Stimulated activated CD4-positive, alpha-beta T cell treated with anti-CD3 and anti-CD28 coated beads, Interleukin-12 subunit alpha, Interleukin-12 subunit beta, amount 100 ng/mL, for 48 hours (primary cell): ENCODE data around the gene NAALADL2.

ENCODE experiments used
- DNase-seq, 3 donors: peaks; one replicate each; pipeline ENCODE4 v3.0.0-alpha.2; 2020; ENCODE audit warnings: low read depth in 2 of 3, low spot score in 1 of 3

The NAALADL2 gene

DNA sequence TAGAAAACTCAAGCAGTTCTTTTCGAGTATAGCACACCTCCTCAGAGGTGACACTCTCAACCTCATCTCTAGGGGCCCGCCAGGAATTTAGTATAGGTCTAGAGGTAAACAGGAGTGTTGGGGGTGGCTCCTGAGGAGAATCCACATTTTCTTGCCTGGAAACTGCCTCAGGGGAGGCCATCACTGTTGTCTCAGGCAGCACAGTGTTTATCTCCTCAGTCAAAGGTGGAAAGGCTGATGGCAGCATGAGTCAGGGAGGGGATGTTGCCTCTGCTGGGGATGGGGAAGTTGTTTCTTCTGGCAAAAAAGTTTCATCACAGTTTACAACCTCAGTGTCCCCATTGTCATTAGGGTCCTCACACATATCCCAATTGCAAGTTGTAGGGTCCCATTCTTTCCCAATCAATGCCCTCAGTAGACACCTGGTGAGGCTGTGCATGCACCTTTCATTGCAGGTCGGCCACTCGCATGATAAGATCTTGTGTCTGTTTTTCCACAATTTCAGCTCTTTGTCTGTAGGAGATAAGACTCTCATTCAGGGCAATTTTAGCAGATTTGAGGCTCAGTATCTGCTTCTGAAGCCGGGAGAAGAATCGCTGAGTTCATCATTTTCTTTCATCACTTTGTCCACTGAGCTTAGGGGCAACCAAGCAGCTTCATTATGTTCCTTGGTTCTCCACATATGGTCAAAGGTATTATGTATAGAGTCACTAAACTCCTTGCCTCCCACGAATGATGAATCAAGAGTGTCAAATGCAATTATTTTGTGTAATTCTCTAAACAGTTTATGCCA lies 25.8 kb downstream of the NAALADL2 start:
- DNase-seq: no peak

GRCh38 chr3:174891524-174892203 lies 32.5 kb downstream of the NAALADL2 start:
- no peak for DNase-seq

- DNase-seq: no peak
Measured at GRCh38 chr3:174907027-174907426, 47.9 kb downstream of the NAALADL2 start.

GRCh38 chr3:174907628-174908407 lies 48.7 kb downstream of the NAALADL2 start:
- no peak for DNase-seq

GRCh38 chr3:174931473-174932353 lies 72.6 kb downstream of the NAALADL2 start:
- no peak for DNase-seq

DNA sequence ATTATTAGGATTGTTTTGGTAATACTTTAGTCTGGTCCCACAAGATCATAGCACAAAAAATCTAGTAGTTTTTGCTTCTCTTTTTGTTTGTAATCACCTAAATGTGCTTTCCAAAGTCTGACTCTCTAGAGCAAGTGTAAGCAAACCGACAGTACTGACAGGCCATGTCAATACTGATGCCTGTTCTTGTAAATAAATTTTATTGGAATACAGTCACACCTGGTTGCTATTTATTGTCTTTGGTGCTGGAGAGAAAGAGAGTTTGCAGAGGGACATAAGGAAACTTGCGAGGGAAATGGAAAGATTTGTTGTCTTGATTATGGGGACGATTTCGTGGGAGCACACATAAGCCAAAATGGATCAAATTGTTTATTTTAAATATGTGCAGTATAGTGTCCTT lies 77.5 kb downstream of the NAALADL2 start:
- no peak for DNase-seq

- DNase-seq: no peak
Measured at GRCh38 chr3:174937478-174937877, 78.3 kb downstream of the NAALADL2 start.

GRCh38 chr3:174938102-174938501 lies 79.0 kb downstream of the NAALADL2 start:
- no peak for DNase-seq

DNA sequence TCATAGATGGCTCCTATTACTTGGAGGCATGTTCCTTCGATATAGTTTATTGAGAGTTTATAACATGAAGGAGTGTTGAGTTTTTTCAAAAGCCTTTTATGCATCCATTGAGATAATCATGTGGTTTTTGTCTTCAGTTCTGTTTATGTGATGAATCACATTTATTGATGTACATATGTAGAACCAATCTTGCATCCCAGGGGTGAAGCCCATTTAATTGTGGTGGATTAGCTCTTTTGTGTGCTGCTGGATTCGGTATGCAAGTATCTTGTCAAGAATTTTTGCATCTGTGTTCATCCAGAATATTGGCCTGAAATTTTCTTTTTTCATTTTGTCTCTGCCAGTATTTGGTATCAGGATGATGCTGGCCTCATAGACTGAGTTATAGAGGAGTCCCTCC lies 81.0 kb downstream of the NAALADL2 start:
- no peak for DNase-seq

- DNase-seq: no peak
Measured at GRCh38 chr3:174945276-174945675, 86.1 kb downstream of the NAALADL2 start.

GRCh38 chr3:174945951-174946350 lies 86.8 kb downstream of the NAALADL2 start:
- no peak for DNase-seq

DNA sequence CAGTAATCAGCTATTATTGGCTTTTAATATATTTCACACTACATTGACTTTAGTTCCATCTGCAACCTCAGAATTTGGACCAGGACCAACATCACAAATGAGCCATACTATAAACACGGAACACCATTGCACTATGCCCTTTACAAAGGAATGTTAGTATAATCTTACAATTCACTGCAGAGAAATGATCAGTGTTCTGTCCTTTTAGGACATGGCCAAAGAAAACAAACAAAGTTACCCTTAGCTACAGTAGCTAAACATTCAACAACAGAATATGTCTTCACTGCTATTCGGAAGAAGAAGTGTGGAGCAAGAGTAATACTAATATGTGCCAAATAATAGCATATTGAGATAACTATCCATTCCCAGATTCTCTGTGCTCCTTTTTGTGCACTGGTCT lies 90.4 kb downstream of the NAALADL2 start:
- no peak for DNase-seq

GRCh38 chr3:174951034-174951433 lies 91.9 kb downstream of the NAALADL2 start:
- DNase-seq: no peak

DNA sequence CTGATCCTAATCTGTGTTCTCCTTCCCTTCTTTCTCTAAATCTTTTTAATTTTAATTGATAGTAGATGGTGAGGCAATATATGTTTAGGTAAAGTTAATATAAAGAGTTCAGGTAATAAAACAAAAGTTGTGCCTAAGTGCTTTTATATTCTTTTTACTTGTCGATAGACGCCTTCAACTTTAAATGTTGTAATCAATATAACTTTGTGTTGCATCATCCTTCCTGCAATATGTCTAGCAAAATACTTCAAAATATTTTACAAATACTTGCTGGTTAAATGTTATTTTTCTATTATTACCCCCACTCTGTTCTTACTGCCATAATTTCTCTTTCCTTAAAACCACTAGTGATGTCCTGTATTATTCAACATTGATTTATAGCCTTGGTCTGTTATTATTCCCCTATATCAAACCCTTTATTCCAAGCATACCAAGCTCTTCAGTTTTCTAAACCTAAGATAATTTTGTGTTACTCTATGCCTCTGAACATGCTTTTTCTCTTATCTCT lies 92.4 kb downstream of the NAALADL2 start:
- no peak for DNase-seq

GRCh38 chr3:174953068-174953467 lies 93.9 kb downstream of the NAALADL2 start:
- no peak for DNase-seq

DNA sequence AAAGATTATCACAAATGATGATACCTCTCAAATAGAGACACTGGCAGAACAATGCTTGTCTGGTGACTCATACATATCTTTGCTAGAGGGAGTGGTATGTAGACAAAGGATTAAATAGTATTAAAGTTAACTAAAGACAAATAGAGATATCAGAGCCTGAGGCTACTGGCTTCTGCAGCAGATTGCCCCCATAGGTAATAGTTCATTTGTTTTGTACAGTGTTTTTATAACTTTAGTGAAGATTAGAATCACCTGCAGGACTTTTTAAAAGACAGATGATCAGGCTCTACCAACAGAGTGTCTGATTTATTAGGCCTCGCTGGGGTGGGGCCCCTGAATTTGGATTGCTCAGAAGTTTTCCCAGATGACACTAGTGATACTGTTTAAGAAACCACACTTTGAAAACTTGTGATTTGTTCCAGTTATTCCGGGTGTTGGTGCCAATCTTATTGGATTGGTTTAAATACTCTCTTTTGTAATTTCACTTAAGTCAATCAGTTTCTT lies 96.4 kb downstream of the NAALADL2 start:
- DNase-seq: no peak

DNA sequence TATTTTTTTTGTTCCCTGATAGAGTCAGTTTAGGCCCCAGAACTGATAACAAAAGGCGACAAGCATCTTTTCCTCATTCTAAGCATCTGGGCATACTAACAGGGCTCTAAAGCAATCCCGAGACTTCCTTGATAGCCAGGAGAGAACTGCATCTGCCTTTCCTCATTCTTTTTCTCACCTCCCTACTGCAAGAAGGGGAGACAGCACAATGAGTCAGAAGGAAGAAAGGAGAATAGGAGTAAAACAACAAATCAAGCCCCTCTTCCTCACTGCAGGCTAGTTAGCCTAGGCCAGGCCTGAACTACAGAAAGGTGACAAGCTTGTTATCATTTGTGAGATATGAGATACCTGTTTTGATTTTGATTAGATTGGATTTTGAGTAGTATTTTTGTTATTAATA lies 97.9 kb downstream of the NAALADL2 start:
- DNase-seq: no peak

GRCh38 chr3:174957551-174958001 lies 98.4 kb downstream of the NAALADL2 start:
- no peak for DNase-seq

DNA sequence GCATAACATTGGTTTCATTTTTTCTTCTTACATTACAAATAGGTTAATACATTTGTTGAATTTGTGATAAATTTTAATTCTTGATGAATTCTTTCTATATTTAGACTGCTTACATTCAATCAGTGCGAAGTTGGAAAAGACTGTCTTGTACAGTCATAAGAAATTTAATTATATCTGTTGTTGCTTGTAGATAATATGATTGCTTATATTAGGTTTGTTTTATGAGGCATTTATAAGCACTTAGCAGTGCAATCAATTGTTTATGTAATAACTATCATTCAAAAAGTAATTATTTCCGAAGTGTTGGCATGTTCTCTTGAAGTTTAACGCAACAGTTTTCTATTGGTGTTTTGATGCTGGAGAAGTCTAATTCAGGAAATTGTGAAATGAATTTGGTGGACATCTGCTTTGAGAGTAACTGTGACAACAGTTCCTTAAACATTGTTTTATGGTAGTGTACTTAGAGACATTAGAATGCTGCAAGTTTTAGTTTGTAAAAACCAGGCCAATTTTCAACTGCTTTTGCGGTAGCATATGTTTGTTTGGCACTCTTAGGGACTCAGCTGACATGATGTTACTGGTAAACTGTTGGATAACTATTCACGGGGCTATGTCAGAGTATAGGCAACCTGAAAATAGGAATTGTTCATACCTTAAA lies 99.7 kb downstream of the NAALADL2 start:
- no peak for DNase-seq

DNA sequence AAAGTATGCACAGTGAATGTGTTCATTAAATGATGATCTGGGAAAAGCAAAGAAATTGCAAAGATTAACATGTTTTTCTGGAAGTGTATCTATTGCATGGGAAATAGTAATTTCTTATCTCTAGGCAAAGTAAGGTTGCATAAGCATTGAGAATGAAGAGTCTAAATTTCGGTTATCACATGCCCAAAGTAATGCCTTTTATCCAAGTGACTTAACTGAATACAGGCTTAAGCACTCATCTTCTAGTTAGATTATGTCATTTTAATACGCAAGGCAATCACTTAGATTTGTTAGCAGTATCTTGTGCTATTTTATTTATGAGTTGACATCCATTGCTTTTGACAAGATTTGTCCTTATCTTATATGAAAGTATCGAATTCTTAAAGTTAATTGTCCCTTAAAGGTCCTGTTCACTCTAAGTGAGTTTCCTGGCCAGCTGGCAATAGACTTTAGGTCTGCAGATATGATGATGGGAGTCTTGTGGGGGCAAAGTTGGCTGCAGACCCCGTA lies 100.5 kb downstream of the NAALADL2 start:
- no peak for DNase-seq
